Measurements from ENCODE around the gene ETAA1.

Gene ETAA1

DNA sequence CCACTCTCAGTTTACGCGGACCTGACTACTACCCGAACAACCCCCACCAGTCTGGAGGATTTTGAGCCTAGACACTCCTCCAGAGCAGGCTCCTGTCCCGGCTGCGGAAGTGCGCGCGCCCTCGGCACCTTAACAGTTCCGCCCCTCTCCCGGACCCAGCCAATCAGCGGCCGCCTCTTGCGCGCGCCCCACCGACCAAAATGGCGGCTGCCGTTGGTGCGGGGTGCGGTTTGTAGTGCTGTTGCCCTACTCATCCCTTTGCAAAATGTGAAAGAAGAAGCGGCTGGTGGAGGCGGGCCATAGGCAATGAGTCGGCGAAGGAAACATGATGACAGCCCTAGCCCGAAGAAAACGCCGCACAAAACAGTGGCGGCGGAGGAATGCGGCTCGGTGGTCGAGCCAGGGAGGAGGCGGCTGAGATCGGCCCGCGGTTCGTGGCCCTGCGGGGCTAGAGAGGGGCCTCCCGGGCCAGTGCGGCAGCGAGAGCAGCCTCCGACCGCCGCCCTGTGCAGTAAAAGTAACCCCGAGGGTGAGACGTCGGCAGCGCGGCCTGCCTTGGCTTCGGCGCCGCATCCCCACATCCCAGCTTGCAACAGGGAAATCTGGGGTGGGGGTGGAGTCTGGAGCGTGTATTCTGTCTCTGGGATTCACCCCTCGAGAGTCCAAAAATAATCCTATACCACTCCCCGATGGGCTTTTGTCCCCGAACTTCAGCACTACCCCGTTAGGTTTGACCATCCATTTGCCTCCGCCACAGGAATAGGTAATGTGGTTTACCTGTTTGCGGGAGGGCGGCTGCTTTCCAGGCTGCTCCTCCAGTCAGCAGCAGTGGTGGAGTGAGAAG, at the start of gene ETAA1:
ETAA1 (plus strand) TSS at position 191 of the 844 bp plus-strand sequence; CDS start at position 307, 116 bp downstream.
- peak; percentile 94 for DNase-seq

DNA sequence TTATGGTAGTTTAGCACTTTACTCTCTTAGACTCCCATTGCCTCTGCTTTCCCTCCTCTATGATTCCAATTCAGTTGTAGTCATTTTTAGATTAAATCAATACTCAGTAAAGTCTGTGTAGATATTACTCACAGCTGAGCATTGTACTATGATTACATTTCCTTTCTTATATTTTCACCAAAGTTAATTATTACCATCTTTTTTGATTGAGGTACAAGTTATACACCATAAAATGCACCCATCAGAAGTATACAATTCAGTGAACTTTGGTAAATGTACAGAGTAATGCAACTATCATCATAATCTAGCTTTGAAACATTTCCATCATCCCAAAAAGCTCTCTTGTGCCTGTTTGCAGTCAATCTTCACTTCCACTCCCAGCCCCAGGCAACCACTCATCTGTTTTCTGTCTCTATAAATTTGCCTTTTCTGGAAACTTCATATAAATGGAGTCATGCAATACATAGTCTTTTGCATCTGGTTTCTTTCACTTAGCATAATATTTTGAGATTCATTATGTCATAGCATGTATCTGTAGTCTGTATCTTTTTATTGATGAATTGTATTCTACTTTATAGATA, 30.2 kb upstream of the ETAA1 start:
- DNase-seq: no peak

DNA sequence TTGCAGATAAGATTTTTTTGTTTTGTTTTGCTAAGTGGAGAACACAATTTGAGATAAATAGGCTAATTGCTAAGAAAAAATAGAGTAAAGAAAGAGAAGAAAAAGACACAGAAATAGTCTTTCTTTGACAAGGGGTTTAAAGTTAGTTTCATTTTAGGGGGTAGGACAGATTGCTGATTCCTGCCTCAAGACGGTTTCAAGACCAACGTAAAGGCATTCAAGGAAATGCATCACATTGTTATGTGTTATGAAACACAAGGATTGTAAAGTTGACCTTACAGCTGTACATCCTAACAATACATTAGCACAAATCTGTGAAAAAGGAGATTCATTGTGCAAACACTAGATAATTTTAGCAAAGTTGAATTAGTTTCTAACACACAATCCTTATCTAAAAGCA, 22.7 kb upstream of the ETAA1 start:
- DNase-seq: no peak

DNA sequence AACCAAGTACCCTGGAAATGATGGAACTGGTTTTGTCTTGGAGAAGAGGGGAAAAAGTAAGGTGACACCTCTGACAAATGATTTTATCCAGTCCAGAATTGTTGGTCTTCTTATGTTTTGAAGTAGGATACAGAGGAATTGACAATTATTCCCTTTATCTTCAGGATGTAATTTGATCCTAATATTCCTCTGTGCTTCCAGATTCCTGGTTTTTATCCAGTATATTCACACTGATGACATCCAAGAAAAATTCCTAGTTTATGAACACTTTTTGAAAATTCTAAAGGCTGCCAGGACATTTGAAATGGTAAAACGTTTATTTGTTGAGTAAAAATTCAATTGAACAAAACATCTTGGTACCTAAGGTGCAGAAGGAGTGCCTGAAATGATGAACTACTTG, 22.2 kb upstream of the ETAA1 start:
- no peak for DNase-seq

DNA sequence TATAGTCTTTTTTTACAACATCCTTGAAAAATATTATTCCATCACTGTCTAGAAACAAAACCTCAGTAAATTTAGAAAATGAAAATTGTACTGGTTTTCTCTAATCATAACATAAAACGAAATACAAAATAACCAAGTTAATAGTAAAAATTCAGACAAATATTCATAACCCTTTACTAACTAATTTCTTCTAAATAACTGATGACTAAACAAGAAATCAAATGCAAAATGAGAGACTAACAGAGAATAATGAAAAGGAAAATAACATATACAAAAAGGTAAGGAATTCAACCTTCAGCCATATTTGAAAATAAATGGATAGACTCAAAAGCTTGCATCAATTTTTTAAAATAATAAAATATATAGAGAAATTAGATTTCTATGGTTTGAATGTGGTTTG, 18.6 kb upstream of the ETAA1 start:
- no peak for DNase-seq

DNA sequence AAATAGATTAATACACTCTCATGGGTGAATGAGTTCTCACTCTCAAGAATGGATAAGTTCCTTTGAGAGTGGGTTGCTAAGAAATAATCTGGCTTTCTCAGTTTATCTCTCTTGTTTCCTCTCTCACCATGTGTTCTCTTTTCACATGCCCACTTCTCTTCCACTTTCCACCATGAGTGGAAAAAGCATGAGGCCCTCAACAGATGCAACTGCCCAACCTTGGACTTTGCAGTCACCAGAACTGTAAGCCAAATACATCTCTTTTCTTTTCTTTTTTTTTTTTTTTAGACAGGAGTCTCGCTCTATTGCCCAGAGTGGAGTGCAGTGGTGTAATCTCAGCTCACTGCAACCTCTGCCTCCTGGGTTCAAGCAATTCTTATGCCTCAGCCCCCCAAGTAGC, 18.1 kb upstream of the ETAA1 start:
- no peak for DNase-seq

DNA sequence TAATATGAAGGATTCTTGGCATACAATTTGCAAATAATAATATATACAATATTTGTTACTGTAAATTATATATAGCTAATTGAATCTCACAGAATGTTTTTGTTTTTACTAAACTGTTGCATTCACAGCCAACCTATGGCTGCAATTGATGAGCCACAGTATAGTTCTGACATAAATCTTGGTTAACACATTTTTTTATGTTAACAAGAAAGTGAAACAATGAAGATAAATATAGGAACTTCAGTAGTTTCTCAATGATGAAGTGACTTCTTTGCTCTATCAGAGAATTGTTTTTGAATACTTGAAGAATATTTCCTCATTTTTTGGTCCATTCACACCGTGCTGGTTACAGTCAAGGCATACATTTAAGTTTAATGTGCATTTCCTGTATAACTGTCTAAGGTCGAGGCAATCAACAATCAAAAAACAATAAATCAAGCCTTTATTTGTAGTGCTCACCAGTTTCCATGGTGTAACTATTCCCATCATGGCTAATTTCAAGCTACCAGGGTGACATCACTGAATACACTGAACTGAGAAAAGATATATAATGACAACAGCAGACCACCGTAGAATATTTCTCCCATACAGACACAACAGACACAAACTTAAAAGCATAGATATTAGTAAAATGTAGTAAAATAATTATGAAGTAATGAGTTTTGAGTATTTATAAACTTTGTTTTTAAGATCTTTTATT, 12.9 kb upstream of the ETAA1 start:
- DNase-seq: no peak

DNA sequence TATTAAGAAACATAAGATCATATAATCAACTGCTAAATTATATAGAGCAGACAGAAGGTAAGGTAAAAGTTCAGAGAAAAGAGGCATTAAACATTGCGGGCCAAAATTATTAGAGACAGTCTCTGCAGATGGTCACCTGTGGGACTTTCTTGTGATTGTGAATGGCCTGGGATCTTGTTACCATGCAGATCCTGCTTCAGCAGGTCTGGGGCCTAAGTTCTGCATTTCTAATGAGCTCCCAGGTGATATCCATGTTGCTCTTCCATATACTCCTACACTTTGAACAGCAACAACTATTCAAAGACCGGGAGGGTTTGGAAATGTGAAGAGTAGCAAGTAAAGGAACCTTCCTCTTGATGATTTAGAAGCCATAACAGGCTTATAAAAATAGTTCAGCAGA, 8.5 kb upstream of the ETAA1 start:
- no peak for DNase-seq

DNA sequence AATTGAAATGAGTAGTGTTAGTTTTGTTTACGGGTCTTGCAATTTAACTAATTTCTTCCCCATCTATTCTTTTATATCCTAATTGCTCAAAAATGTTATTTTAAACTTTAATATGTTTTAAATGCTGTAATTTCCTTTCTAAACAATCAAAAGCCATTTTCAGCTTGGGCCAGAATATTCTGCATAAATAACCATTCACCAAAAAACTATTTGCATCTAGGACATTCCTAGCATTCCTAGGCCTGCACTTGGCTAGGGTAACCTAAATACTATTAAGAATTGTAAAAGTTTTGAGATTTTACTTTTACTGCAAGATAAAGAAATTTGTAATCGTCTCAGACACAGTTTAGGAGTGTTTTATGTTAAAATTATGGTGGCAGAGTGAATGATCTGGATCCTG, 7.8 kb upstream of the ETAA1 start:
- no peak for DNase-seq

DNA sequence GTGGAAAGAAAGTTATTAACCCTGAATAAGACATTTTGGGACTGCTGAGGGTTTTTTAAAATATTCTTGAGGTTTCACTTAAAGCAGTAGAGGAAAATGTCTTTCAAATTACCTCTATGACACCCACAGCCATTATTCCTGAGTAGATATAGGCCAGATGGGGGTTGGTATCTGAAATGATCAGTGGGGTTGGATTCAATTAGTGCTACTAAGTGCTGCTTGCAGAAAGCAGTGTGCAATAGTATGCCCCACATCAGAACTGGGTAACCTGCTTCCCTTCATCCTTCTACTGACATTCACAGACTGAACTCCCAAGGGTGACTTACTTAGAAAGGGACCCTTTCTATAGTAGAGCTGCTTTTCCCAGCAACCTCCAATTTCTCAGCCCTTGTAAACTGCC, 7.3 kb upstream of the ETAA1 start:
- no peak for DNase-seq

DNA sequence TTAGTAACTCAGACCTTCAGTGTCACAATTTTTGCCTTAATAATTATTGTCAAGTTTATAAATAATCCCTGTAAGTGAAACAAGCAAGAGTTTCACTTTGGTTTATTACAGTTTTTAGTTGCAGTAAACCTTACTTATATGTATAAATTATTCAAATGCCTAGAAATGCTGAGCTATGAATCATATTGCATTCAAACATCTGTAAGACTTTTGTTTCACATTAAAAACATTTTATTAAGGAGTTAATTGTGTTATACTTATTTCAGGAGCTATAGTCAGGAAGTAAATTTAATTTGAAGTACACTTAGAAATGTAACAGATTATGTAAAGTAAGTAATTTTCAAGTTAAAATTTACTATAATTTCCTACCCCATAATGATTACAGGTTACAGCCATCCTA, 3.9 kb upstream of the ETAA1 start:
- no peak for DNase-seq

DNA sequence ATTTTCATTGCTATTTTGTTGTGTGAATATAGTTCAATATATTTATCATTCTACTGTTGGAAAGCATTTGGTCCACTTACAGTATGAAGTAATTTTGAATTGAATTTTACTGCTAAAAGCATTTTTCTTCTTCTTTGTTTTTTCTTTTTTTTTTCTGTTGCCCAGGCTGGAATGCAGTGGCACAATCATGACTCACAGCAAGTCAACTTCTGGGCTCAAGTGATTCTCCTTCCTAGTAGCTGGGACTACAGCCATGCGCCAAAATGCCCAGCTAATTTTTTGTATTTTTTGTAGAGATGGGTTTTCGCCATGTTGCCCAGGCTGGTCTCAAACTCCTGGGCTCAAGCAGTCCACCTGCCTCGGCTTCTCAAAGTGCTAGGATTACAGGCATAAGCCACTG, 2.4 kb upstream of the ETAA1 start:
- no peak for DNase-seq

DNA sequence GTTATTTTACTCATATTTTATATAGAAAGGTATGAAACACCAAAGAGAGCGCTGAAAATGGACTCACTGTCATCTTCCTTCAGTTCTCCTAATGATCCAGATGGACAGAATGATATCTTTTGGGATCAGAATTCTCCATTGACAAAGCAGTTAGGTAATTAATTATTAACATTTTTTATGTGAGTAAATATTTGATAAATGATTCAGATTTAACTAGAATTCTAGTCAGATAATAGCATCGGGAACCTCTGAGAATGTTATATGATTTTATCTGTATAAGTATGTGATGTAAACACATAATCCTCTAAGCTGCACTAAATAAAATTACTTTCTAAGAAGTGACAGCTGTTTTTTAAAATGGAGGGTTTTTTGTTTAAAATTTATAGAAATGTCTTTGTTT, 2.0 kb downstream of the ETAA1 start:
- DNase-seq: no peak

DNA sequence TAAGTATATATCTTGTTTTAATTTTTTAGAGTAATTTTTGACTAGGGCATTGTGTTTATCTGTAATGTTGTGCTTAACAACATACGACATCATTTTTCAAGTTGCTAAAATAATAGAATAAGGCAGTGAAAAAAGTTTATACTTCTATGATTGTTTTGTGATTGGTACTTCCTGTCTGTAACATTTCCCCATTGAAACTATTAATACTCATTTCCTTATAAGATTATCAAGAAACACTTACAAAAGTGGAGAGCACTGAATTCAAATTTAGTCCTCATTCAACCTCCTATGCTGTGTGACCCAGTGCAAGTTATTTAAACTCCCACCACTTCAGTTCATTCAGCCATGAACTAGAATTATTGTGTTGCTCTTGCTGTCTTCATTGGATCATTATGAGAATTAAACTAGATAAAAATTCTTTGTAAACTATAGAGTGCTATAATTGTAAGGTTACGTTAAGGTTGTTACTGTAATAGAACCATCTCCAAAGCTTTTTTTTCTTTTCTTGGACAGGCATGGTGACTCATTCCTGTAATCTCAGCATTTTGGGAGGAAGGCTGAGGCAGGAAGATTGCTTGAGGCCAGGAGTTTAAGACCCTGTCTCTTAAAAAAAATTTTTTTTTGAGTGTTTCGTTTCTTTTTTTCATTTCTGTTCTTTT, 2.8 kb downstream of the ETAA1 start:
- DNase-seq: no peak

DNA sequence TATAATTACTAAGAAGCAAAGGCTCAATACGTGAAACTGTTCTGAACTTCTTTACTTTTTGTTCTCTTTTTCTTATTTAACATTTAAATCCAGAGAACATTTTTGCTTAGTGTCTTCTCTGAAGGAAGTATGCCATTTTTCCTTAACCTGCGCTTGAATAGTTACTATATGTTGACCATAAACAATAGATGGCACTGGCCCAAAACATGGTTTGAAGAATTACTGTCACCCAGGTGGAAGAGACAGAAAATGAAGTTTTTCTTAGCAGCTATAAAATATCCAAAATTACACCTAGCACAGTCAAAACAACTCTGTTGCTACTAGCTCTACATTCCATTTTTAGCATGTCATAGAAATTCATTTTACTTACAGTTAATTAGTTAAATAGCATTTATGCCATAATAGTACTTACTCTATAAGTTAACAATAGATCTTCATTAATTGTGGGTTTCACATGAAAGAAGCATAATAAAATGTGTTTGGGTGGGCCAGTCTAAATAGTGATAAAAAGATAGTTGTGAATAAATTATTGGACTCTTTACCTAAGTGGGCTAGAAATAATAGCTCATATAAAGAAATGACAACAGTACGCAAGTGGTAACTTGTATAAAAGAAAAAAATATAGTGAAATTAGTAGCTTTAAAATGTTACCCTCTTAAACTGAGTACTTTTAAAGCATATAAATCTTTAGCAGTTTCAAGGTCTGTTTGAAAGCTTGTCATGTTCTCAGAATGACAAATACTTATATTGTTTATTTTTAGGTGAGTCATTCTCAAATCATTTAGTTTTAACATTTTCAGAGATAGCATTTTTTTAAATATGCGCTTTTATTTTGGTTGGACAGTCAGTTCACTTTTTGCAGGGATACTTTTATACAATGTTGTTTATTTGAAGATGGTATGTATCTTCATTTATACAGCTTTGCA, 3.7 kb downstream of the ETAA1 start:
- no peak for DNase-seq

DNA sequence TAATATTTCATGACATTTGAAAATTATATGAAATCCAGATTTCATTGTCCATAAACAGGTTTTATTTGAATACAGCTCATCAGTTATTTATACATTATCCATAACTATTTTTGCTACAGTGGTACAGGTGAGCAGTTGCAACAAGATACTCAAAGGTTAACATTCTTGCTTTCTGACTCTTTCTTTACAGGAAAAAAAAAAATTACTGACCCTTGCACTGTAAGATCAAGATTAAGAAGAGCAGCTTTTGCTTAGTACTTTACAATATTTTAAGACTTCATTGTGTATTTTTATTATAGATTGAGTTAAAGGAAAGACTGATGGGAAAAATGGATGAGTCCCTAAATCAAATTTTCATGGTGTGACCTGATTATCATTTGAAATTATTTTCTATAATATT, 11.2 kb downstream of the ETAA1 start:
- no peak for DNase-seq

DNA sequence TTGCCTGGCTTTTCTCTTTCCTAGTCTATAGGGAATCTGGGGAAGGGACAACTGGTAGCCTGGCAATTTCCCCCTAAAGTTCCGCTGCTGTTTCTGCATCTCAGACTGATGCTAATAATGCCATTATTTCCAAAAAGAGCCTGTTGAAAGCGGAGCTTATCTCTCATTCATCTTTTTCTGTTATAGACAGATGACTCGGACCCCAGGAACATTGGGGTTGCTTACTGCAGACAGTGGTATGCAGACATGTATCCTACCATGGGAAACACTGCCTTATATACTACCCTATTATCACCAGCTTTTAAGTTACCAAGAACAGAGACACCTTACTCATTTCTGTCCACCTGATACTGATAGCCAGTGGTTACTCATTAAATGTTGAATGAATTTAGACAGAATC, 15.3 kb downstream of the ETAA1 start:
- no peak for DNase-seq

DNA sequence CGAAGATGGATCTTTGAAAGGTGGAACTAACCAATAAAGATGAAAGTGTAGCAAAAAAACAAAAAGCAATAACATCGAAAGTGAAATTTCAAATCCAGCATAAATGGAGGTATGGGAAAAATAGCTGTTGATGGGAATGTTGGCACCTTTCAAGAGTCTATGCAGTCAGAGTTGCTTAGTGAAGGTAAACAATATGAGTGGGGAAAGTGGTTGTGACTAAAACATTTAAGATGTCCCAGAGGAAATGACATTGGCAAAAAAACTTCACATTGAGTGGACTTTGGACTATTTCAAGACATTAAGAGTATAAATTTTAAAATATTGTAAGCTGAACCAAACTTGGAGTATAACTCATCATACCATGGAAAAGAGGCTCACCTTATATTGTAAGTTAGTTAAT, 17.7 kb downstream of the ETAA1 start:
- no peak for DNase-seq

DNA sequence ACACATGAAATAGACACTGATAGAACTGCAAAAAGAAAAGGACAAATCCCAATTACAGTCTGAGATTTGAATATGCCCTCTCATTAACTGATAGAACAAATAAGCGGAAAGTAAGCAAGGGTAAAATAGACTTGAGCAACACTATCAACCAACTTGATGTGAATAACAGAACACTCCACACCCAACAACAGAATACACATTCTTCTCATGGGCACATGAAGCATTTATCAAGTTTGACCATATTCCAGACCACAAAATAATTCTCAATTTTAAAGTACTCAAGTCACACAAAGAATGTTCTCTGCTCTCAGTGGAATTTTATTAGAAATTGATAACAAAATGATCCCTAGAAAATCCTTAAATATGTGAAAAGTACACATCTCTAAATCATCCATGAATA, 19.0 kb downstream of the ETAA1 start:
- DNase-seq: no peak

DNA sequence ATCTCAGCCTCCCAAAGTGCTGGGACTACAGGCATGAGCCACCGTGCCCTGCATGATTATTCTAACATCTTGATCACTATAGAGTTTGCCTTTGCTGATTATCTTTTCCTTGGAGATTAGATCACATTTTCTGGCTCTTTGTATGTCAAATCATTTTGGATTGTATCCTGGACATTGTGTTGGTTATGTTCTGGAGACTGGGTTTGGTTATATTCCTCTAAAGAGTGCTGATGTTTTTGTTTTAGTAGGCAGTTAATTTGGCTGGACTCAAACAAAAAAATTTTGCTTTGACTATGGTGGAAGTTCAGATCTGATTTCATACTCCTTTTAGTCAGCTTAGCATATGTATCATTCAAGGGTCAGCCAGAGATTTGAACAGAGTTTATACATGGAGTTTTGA, 26.4 kb downstream of the ETAA1 start:
- no peak for DNase-seq

DNA sequence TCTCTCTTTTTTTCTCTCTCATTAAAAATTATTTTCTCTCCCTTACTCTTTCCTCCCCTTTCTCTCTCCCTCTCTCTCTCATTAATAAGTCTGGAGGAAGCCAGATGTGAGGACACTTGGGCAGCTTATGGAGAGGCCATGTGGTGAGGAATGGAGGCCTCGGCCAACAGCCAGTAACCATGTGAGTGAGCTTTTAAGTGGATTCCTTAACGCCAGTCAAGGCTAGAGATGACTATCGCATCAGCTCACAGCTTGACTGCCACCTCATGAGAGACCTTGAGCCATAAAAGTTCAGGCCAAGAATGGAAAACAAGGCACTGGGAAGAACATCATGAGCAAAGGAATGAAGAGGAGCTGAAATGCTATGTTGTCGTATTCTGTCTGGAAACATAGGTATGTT, 39.1 kb downstream of the ETAA1 start:
- no peak for DNase-seq

DNA sequence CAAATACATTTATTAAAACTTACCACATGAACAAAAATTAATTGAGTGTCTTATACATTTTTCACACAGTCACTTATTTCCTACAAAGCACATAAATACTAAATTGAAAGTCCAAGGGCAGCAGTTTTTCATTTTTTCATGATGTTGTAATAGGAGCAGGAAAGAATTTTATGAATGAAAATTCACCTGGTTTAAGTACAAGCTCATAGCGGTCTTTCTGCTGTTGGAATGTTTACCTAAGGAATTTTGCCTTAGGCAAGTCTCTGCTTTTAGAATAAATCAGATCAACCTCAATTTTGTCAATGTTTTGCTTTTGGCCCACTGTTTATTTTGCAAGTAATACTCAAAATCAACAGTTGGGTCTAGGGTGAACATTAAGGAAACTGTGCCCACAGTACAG, 40.0 kb downstream of the ETAA1 start:
- no peak for DNase-seq

DNA sequence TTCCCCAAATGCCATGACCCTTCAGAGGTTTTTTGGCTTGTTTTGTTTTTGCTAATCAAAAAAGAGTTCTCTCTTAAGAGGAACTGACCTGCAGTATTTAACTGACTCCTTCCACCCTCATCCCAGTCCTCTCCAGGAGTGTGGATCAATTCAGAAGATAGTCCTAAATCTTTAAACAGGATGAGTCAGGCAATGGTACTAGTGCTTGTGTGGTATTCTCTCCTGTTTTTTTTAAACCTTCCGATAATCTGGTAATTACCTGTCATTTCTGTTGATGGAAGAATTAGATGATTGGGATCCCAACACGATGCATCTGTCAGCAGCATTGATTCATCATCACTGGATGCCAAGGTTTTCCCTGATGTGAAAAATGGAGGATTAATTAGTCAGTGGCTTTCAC, 41.2 kb downstream of the ETAA1 start:
- no peak for DNase-seq

Measured in activated naive CD4-positive, alpha-beta T cell treated with Interleukin-2 at 50 U/mL for 16 hours (primary cell).